ENCODE results near the gene CDK17. TPM values are rescaled to one million over a fixed set of nuclear protein-coding genes. Genes with fewer than 3 reads are reported as not detected.
"Not testable (repeated sequence)": the region's sequence is repeated elsewhere in the genome, so short reads cannot be mapped to it uniquely, and the experiment has no call there.

CDK17 gene
- total RNA-seq, 1 donor from 2014 or later, result 65.8 TPM

GRCh38 chr12:96352161-96352835 lies 47.9 kb downstream of the CDK17 start:
- DNase-seq, result no peak

GRCh38 chr12:96350982-96351381 lies 49.3 kb downstream of the CDK17 start:
- no peak for DNase-seq

GRCh38 chr12:96347130-96347699 lies 53.0 kb downstream of the CDK17 start:
- no peak for DNase-seq

- DNase-seq, result not testable (repeated sequence)
Measured at GRCh38 chr12:96346716-96347115, 53.5 kb downstream of the CDK17 start.

- no peak for DNase-seq
Measured at GRCh38 chr12:96344124-96344695, 56.0 kb downstream of the CDK17 start.

GRCh38 chr12:96343347-96343954 lies 56.8 kb downstream of the CDK17 start:
- DNase-seq, result no peak

- DNase-seq, result not testable (repeated sequence)
Measured at GRCh38 chr12:96339666-96340065, 60.6 kb downstream of the CDK17 start.

GRCh38 chr12:96338852-96339471 lies 61.3 kb downstream of the CDK17 start:
- no peak for DNase-seq

GRCh38 chr12:96337953-96338352 lies 62.3 kb downstream of the CDK17 start:
- DNase-seq, result no peak

- DNase-seq, result no peak
Measured at GRCh38 chr12:96336489-96336888, 63.8 kb downstream of the CDK17 start.

- DNase-seq, result no peak
Measured at GRCh38 chr12:96335270-96335669, 65.0 kb downstream of the CDK17 start.

GRCh38 chr12:96334502-96334901 lies 65.7 kb downstream of the CDK17 start:
- DNase-seq, result no peak

GRCh38 chr12:96329545-96329944 lies 70.7 kb downstream of the CDK17 start:
- DNase-seq, result no peak

GRCh38 chr12:96329018-96329417 lies 71.2 kb downstream of the CDK17 start:
- DNase-seq, result no peak

- DNase-seq, result no peak
Measured at GRCh38 chr12:96327889-96328288, 72.3 kb downstream of the CDK17 start.

GRCh38 chr12:96327346-96327745 lies 72.9 kb downstream of the CDK17 start:
- no peak for DNase-seq

GRCh38 chr12:96326628-96327227 lies 73.5 kb downstream of the CDK17 start:
- no peak for DNase-seq

- DNase-seq, result no peak
Measured at GRCh38 chr12:96323906-96324305, 76.3 kb downstream of the CDK17 start.

GRCh38 chr12:96322720-96323119 lies 77.5 kb downstream of the CDK17 start:
- DNase-seq, result no peak

- DNase-seq, result no peak
Measured at GRCh38 chr12:96321941-96322340, 78.3 kb downstream of the CDK17 start.

GRCh38 chr12:96317801-96318200 lies 82.4 kb downstream of the CDK17 start:
- not testable (repeated sequence) for DNase-seq

- not testable (repeated sequence) for DNase-seq
Measured at GRCh38 chr12:96315741-96316481, 84.3 kb downstream of the CDK17 start.
